ENCODE data around the gene ABCA5.

The ABCA5 gene

DNA sequence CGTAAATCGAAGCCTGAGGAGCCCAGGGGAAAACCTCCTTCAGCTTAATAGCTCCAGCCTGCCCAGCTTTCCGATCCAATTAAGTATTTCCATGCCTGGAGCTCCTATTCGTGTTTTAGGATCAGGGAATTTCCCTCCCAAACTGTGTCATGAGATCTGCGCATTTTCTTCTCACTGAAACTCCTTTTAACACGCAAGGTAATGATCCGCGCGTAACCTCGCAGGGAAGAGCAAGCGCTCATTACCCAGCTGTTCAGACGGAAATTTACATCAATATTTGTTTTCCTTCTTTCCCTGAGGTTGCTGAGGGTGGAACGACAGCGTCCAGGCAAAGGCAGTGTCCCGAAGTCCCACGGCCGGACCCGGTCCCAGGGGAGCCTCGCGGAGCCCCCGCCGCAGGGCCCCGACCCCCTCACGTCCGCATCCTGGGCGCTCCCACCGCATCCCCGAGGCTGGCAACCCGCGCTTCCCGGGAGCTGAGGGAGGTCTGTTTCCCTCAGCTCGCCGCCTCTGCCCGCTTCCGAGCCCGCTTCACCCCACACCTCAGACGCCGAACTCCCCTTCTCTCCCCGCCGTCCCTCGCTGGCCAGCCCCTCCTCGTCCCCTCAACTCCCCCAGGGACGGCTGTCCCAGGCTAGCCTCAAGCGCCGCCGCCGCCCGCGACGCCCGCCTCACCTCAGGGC lies 415 bp downstream of the ABCA5 start:
- TF ChIP-seq, protein P1, sequence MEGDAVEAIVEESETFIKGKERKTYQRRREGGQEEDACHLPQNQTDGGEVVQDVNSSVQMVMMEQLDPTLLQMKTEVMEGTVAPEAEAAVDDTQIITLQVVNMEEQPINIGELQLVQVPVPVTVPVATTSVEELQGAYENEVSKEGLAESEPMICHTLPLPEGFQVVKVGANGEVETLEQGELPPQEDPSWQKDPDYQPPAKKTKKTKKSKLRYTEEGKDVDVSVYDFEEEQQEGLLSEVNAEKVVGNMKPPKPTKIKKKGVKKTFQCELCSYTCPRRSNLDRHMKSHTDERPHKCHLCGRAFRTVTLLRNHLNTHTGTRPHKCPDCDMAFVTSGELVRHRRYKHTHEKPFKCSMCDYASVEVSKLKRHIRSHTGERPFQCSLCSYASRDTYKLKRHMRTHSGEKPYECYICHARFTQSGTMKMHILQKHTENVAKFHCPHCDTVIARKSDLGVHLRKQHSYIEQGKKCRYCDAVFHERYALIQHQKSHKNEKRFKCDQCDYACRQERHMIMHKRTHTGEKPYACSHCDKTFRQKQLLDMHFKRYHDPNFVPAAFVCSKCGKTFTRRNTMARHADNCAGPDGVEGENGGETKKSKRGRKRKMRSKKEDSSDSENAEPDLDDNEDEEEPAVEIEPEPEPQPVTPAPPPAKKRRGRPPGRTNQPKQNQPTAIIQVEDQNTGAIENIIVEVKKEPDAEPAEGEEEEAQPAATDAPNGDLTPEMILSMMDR (IDR thresholded peaks at IDR 0.05; ENCODE audit: low read length, missing control alignments): no peak
- H3K4me3 ChIP-seq (replicated peaks; ENCODE audit: low read depth, low read length): peak overlapping the region; percentile 77
- DNase-seq (ENCODE audit: low read depth): peak; percentile 33

DNA sequence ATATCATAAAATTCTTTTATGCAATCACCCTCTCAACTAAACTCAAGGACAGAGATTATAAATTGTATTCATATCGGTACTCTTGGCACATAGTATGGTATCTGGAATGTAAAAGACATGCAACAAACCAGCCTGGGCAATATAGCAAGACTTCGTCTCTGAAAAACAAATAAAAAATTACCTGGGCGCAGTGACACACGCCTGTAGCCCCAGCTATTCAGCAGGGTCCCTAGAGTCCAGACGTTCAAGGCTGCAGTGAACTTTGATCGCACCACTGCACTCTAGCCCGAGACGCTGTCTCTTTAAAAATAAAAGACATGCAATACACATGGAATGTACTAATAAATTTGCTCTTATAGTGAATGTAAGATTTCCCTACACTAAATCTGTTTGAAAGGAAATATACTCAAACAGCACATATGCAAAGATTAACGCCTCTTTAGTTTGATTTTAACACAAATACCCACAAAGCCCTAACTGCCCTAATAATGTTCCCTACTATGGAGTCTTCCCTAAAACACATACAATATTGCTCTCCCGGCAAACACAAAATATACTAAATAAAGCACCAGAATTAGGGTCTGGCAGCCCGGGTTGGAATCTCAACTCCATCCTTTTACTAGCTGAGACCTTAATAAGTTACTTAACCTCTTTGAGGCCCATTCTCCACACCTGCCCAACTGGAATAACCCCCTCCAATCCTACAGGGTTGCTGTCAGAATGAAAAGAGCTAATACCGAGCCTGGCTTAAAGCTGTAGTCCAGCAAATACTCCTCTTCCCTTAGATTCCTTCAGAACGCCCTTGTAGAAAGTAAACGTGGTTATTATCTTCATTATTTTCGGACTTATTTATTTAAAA lies 1.2 kb downstream of the ABCA5 start:
- TF ChIP-seq, protein P1 (IDR thresholded peaks at IDR 0.05; ENCODE audit: low read length, missing control alignments): no peak
- DNase-seq (ENCODE audit: low read depth): no peak
- H3K4me3 ChIP-seq (replicated peaks; ENCODE audit: low read depth, low read length): peak overlapping the region; percentile 77

- no peak for DNase-seq (ENCODE audit: low read depth)
- TF ChIP-seq, protein P1 (IDR thresholded peaks at IDR 0.05; ENCODE audit: low read length, missing control alignments): no peak
- no peak overlapping the region for H3K4me3 ChIP-seq (replicated peaks; ENCODE audit: low read depth, low read length)
Observed at GRCh38 chr17:69323806-69324205, 3.1 kb downstream of the ABCA5 start.

DNA sequence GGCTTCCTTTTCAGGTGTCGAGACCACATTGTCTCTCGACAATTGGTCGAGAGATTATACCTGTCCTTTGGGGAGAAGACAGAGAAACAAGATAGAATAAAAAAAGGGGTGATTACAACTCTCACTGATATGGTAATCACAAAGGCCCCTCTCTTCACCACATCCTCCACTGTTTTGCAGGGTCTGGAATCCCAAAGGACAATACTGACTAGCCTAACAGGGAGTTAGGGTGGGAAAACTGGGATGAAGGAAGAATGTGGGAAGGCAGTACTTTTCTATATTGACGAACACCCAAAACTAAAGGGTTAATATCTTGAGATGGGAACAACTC lies 6.1 kb downstream of the ABCA5 start:
- H3K4me3 ChIP-seq (replicated peaks; ENCODE audit: low read depth, low read length): no peak overlapping the region
- TF ChIP-seq, protein P1 (IDR thresholded peaks at IDR 0.05; ENCODE audit: low read length, missing control alignments): no peak
- DNase-seq (ENCODE audit: low read depth): no peak

DNA sequence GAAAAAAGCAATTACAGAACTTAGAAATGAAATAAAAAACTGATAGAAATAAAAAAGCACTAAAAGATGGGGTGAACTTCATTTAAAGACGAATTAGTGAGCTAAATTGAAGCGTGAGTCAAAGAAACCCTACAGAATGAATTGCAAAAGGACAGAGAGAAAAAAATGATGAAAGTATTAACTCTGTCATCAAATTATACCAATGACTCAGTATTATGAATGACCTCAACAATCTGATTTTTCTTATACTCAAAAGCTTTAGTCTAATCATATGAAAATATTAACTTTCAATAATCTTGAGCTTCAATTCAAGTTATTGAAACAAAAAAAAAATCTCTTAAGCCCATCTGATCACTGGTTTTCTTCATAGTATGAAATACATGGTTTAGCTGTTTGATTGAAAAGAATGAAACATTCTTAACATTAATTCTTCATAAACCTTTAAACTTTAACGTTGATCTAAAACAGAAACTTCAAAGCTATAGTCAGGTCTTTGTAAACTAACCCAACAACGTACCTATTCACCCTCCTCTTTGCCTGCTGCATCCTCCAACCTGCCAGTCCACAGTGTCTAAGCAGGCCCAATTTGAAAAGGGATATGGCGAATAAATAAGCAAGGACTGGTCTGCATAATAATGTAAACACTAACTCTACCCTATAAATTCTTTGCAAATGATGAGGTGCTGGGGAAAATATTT lies 6.6 kb downstream of the ABCA5 start:
- DNase-seq (ENCODE audit: low read depth): peak; percentile 36
- TF ChIP-seq, protein P1 (IDR thresholded peaks at IDR 0.05; ENCODE audit: low read length, missing control alignments): no peak
- H3K4me3 ChIP-seq (replicated peaks; ENCODE audit: low read depth, low read length): no peak overlapping the region

- TF ChIP-seq, protein P1 (IDR thresholded peaks at IDR 0.05; ENCODE audit: low read length, missing control alignments): no peak
- DNase-seq (ENCODE audit: low read depth): no peak
Observed at GRCh38 chr17:69317625-69318024, 9.3 kb downstream of the ABCA5 start.

More at GRCh38 chr17:69317625-69318024, 9.3 kb downstream of the ABCA5 start:
- H3K4me3 ChIP-seq (replicated peaks; ENCODE audit: low read depth, low read length): no peak overlapping the region

Data from fibroblast of pulmonary artery (primary cell).